Activated gamma-delta T cell treated with Interleukin-2 at 50 U/mL for 16 hours (primary cell): Measurements from ENCODE around the gene ACKR2.

Source experiments
- DNase-seq: peaks from one replicate; pipeline ENCODE4 v3.0.0-alpha.2; 2020

The ACKR2 gene

GRCh38 chr3:42809202-42809601 lies at the start of gene ACKR2:
ACKR2 (plus strand) TSS chr3:42809445; CDS start chr3:42864503, 55,058 bp downstream.
- no peak for DNase-seq

- no peak for DNase-seq
These were observed 47.1 kb upstream of the ACKR2 start for GRCh38 chr3:42762046-42762724.

GRCh38 chr3:42763021-42763420 lies 46.2 kb upstream of the ACKR2 start:
- DNase-seq, result no peak

GRCh38 chr3:42764115-42764514 lies 45.1 kb upstream of the ACKR2 start:
- no peak for DNase-seq

GRCh38 chr3:42764561-42765295 lies 44.5 kb upstream of the ACKR2 start:
- no peak for DNase-seq

- DNase-seq, result no peak
These were observed 39.6 kb upstream of the ACKR2 start for GRCh38 chr3:42769477-42770131.

- no peak for DNase-seq
These were observed 38.0 kb upstream of the ACKR2 start for GRCh38 chr3:42771271-42771670.

GRCh38 chr3:42772670-42773408 lies 36.4 kb upstream of the ACKR2 start, which contains the start of gene CCDC13:
CCDC13 (minus strand) TSS chr3:42773253; CDS start chr3:42758345, 14,908 bp downstream.
- peak; percentile 82 for DNase-seq

- no peak for DNase-seq
These were observed 35.9 kb upstream of the ACKR2 start for GRCh38 chr3:42773409-42773751.

- no peak for DNase-seq
These were observed 30.6 kb upstream of the ACKR2 start for GRCh38 chr3:42778644-42779043.

GRCh38 chr3:42780398-42780797 lies 28.8 kb upstream of the ACKR2 start:
- DNase-seq, result no peak

- peak; percentile 14 for DNase-seq
These were observed 28.1 kb upstream of the ACKR2 start for GRCh38 chr3:42780892-42781700.

- DNase-seq, result no peak
These were observed 23.0 kb upstream of the ACKR2 start for GRCh38 chr3:42786212-42786611.

GRCh38 chr3:42786631-42787030 lies 22.6 kb upstream of the ACKR2 start:
- DNase-seq, result no peak

GRCh38 chr3:42790714-42791229 lies 18.5 kb upstream of the ACKR2 start:
- DNase-seq, result no peak

GRCh38 chr3:42795621-42796181 lies 13.5 kb upstream of the ACKR2 start:
- DNase-seq, result no peak

GRCh38 chr3:42796332-42796885 lies 12.8 kb upstream of the ACKR2 start:
- DNase-seq, result no peak

GRCh38 chr3:42799376-42799775 lies 9.9 kb upstream of the ACKR2 start:
- no peak for DNase-seq

- DNase-seq, result no peak
These were observed 9.0 kb upstream of the ACKR2 start for GRCh38 chr3:42800251-42800650.

GRCh38 chr3:42801048-42801620 lies 8.1 kb upstream of the ACKR2 start:
- DNase-seq, result no peak

GRCh38 chr3:42801784-42802183 lies 7.5 kb upstream of the ACKR2 start:
- no peak for DNase-seq
